PC-3 (cell line): ENCODE results near the gene PZP.

ENCODE experiments used
- CTCF ChIP-seq: fragments of 300-600 bp; sonication (generic); conservative IDR thresholded peaks from 2 replicates; pipeline ENCODE4 v1.5.1; 2017; ENCODE audit warnings: antibody characterized with exemption, low read depth, mild to moderate bottlenecking, low read length
- EZH2 ChIP-seq: fragments of 300-600 bp; sonication (generic); IDR thresholded peaks from one replicate; pipeline ENCODE4 v1.6.1; 2017; ENCODE audit warnings: antibody characterized with exemption, mild to moderate bottlenecking, low read length; ENCODE audit not compliant: unreplicated experiment
- EZH2phosphoT487 ChIP-seq: fragments of 300-600 bp; sonication (generic); IDR thresholded peaks from 2 replicates; pipeline ENCODE4 v1.6.1; 2018; ENCODE audit warnings: mild to moderate bottlenecking, antibody characterized with exemption, low read length, borderline replicate concordance

- TF ChIP-seq CTCF (no peak), EZH2phosphoT487 (no peak), EZH2 (no peak)
Measured at GRCh38 chr12:9244894-9245293, 36.7 kb upstream of the PZP start.
